Pons (tissue), 1 donor: ENCODE data around the gene L3MBTL4.

ENCODE experiments used
- DNase-seq: peaks from one replicate; pipeline ENCODE4 v3.0.0-alpha.2; 2016; ENCODE audit warnings: low spot score

L3MBTL4 gene

DNA sequence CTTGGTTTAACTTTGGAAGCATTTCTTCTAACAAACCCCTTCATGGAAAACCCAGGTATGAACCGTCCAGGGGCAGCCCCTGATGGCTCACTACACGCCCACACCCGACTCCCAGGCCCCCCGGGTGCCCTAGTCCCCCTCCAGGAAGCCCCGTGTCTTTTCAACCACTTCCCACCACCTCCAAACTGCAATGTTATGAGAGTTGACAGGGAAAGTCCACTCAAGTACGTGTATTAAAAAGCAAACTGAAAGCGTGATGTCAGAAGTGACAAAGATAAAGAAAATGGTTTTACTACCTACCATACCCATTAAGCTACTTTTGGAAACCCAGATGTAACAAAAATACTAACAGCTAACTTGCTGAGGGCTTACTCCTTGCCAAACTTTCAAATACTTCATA, 51.5 kb downstream of the L3MBTL4 start:
- DNase-seq, result no peak

DNA sequence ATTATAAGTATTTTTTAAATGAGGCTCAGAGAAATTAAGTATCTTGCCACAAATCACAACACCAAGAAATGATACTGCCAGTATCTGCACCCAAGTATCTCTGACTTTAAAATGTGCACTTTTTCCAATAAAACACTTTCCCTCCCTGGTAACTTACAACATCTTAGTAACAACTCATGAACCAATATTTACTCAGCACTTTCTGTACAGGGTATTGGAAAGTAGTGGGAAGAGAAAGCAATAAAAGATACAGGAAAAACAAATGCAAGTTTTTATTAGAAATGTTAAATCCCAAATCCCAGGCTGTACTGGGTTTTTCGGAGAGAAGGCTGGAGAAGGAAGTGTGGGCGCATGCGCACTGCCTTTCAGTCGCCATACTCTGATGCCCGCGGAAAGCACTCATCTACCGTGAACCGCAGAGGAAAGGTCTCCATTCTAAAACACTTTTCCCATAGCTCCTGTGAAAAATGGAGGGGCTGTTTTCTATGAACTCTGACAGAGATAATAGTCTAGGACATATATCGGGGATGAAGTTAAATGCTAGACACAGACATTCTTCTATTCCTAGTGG, 52.1 kb downstream of the L3MBTL4 start:
- no peak for DNase-seq

DNA sequence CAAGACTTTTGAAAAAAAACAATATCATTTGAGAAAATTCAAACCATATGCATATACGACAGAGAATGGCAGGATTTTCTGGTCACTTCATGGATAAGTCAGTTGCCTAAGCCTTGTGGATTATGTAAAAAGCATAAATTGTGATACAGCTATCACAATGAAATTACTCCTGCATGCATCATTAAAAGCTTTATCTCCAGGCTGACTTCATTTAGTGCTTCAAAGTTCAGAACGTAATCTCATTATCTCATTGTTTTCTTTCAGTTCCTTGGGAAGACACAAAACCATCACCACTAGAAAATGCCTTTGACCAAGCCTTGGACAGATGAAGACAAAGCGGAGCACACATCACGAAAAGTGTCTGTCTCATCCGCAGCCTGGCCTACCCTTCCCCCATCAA, 57.0 kb downstream of the L3MBTL4 start:
- no peak for DNase-seq

DNA sequence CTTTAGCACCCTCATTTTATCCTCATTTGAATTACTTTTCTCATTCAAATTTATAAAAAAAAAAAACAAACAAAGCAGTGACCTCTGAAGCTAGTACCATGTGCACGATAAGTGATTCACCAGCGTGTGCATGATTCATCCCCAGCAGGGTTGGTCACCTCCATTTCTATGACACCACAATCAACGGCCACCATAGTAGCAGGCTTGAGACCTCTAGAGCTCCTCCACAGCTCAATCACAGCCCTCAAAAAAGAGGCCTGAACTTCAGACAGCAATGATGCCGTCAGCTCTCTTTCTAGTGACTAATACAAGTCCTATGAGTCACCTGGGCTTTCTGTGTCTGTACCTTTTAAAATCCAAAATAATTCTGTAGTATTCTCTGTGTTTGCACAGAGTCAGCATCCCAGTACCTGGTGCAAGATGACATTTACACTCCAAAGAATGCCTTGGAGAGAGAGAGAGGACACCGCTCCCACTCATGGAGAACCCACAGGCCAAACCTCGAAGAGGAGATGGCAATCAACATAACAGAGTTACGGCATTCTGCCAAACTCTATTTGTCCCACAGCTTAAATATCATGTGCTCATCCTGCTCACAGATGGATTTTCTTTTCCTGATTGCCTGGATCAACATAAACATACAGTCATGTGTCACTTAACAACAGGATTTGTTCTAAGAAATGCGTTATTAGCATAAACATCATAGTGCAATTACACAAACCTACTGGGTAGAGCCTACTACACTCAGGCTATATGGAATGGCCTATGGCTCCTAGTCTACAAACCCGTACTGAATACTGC, 58.7 kb downstream of the L3MBTL4 start:
- no peak for DNase-seq

DNA sequence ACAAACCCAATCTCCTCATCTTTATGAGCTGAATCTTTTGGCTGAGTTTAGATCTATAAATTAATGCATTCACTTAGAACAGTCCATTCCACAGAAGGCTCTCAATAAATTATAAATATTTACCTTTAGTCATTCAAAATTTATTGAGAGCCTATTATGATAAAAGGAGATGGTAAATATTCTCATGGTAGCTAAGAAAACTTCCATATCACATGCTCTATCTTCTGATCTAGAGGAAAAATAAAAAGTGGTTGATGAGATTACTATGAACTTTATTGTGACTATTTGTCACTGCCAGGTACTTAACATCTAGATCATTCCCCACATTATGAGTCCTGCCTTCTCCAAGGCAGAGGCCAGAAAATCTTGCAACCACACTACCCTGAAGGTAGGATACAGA, 62.4 kb downstream of the L3MBTL4 start:
- no peak for DNase-seq

DNA sequence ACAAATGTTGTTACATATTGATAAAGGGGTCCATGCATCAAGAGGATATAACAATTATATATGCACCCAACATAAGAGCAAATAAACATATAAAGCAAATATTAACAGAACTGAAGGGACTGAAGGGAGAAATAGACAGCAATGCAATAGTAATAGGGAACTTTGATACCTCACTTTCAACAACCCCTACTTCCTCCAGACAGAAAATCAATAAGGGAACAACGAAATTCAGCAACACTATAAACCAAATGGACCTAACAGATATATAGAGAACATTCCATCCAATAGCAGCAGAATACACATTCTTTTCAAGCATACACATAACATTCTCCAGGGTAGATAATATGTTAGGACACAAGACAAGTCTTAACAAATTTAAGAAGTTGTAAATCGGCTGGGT, 71.7 kb downstream of the L3MBTL4 start:
- no peak for DNase-seq

DNA sequence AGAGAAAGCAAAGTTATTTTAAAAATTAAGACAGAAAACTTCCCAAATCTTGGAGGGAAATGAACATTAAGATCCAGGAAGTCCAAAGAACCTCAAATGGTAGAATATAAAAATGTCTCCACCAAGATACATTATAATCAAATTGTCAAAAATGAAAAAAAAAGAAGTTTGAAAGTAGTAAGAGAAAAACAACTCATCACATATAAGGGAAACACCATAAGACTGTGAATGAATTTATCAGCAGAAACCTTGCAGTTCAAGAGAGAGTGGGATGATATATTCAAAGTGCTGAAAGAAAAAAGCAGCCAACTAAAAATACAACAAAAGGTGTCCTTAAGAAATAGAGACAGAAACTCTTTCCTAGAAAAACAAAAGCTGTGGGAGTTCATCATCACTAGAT, 73.0 kb downstream of the L3MBTL4 start:
- no peak for DNase-seq

DNA sequence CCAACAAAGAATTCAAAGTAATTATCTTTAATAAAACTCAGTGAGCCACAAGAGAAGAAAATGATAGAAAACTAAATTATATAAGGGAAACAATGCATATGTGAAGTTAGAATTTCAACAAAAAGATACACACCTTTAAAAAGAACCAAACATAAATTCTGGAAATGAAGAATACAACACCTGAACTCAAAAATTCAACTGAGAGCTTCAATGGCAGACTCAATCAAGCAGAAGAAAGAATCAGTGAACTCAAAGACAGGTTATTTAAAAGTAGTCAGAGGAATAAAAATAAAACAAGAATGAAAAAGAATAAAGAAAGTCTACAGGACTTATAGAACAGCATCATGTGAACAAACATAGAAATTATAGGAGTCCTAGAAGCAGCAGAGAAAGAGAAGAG, 73.4 kb downstream of the L3MBTL4 start:
- no peak for DNase-seq

DNA sequence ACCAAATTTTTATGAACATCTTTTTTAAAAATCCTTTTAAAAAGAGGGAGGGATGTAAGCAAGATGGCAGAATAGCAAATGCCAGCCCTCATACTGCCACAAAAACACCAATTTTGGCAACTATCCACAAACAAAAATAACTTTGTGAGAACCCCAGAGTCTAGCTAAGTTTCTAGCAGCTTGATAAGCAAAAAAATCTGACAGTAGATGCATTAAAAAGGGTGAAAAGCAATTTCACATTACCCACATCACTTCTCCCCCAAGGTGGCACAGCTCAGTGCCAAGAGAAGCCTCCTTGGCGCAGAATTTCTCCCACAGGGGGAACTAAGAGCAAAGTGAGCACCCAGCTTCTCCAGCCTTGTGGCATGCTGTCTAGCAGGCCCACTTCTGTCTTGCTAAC, 74.6 kb downstream of the L3MBTL4 start:
- DNase-seq, result no peak

DNA sequence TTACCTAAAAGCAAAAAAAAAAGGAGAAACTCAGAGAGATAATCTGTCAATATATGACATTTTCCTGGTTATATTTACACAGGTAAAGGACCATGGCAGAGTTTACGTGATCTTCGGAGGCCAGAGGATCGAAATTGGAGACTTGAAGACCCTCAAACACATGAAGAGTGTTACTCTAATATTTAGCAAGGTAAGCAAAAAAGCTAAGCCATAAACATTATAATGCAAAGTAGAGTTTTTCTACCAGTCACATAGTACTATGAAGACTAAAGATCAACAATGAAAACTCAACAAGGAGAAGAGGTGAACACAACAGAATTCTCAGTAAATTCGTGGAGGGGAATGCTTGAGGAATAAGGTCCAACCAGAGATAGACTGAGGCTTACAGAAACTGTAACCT, 78.5 kb downstream of the L3MBTL4 start:
- no peak for DNase-seq

DNA sequence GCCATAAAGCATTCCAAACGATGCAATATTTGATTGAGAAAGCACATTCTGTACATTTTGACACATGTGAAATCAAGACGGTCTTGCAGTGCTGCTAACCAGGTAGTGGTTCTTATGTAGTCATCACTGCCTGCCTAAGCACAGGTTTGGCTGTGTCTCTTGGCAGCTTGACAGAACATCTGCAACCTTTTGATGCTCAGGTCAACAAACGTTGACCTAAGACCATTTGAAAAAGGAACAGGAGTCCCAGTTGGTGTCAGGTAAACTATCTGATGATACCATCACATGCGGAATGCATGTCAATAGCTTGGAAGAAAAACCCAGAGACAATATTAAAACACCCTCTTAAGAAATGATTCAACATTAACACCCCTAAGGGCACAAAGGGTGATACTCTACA, 80.7 kb downstream of the L3MBTL4 start:
- no peak for DNase-seq

DNA sequence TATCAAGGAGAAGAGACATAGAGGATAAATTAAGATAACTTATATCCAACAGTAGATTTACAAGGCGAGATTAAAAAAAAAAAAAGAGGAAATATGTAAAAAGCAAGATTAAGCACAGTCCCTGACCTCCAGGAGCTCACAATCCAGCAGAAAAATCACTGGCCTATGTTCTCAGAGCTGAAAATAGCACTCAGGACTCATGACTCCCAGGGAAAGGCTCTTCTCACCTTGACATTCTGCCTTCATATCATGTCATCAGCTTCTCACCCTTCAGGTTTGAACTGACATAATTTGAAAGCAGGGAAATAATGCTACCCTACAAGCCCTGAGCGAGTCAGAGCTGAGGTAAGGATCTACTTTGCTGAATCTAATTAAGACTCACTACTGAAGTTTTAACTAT, 82.8 kb downstream of the L3MBTL4 start:
- DNase-seq, result no peak

DNA sequence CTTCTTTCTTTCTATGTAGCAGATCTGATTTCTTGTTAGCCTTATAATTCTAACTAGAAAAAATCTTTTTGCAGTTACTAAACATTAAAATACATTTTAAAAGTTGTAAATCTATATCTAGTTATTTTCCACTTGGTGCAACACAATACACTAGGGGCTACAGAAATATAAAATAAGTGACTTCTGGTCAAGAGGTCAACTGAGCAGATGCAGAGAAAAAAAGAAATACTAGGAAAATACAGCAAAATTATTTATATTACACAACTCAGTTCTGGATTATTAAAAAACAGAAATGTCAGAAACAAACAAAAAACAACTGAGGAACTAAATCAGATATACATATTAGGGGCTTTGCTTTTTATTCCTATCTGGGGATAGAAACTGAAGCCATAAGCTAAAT, 83.9 kb downstream of the L3MBTL4 start:
- DNase-seq, result no peak

DNA sequence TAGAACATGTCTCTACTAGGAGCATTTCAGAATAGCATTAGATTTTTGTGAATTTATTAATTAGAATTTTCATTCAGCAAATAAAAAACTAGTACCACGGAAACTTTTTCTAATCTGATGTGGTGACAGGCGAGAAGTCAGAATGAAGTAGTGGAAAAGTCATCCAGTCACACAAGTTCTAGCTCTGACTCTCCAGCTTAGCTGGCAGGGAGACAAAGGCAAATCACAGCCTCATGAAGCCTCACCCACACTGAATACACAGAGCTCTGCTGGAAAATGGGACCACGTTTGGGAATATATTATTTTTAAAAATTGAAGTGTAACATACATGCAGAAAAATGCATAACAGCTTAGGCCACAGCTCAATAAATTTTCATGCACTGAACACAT, 86.1 kb downstream of the L3MBTL4 start:
- no peak for DNase-seq

DNA sequence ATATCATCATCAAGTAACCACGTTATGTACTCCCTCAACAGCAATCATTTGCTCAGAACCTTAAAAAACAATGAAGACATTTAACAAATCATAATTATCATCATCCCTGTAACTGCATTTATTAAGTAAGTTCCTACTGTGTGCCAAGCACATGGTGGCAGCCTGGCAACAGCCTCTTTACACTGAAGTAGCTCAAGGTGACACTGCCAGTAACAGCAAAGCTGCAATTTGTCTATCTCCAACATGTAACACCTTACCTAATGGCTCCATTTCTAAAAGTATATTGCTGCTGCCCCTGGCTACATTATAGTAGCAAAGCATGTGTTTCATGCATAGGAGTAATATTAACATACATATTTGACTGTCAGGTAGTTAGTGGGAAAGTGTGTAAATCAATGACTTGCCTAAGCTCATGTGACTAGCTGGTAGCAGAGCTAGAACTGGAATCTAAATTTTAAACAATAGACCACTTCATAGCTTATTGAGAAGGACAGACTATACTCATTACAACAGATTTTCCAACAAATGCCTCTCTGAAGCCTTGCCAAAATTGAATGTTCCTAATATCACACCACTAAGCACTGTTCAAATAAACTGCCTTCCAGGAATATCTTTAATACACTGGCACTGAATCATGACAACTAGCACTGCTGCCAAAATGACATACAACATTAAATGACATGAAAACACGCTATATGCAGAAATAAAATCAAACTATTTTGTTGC, 86.7 kb downstream of the L3MBTL4 start:
- peak; percentile 8 for DNase-seq

DNA sequence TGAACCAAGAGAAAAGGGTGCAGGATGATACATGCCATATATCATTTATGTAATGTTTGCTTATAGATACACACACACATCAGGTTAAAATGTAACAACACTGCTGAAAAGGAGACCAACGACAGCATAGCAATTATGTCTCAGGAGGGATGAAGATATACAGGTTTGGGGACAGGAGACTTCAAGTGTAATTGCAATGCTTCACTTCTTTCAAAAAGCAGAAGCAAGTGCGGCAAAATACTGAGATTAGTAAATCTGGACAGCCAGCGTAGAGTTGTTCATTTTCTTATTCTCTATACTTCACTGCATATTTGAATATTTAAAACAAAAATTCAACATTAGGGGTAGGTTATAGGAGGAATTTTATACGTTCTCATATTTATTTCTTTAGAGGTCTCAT, 87.2 kb downstream of the L3MBTL4 start:
- no peak for DNase-seq

DNA sequence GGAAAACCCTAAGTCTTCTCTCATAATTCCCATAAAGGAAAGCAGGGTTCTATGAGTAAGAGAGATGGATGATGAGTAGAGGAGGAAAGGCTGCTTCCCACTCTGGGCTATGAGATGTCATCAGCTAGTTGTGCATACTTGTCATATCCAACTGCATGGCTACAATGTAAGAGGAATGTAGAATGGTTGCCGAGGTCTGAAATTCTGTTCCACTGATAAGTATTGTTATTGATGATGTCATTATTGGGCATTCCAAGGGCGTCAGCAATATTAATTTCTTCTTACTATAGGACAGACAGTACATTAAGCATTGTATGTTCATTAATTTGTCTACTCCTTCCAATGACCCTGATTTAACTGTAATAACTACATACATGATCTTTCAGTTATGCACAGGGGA, 88.1 kb downstream of the L3MBTL4 start:
- no peak for DNase-seq

DNA sequence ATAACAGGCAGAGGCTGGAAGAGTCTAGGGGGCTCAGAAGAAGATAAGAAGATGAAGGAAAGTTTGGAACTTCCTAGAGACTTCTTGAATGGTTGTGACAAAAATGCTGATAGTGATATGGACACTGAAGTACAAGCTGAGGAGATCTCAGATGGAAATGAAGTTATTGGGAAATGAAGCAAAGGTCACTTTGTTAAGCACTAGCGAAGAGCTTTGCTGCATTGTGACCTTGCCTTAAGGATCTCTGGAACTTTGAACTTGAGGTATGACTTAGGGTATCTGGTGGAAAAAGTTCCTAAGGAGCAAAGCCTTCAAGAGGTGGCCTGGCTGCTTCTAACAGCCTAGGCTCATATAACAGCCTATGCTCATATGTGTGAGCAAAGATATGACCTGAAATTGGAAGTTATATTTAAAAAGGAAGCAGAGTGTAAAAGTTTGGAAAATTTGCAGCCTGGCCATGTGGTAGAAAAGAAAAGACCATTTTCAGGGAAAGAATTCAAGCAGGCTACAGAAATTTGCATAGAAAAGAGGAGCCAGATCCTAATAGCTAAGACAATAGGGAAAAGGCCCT, 91.3 kb downstream of the L3MBTL4 start:
- no peak for DNase-seq

DNA sequence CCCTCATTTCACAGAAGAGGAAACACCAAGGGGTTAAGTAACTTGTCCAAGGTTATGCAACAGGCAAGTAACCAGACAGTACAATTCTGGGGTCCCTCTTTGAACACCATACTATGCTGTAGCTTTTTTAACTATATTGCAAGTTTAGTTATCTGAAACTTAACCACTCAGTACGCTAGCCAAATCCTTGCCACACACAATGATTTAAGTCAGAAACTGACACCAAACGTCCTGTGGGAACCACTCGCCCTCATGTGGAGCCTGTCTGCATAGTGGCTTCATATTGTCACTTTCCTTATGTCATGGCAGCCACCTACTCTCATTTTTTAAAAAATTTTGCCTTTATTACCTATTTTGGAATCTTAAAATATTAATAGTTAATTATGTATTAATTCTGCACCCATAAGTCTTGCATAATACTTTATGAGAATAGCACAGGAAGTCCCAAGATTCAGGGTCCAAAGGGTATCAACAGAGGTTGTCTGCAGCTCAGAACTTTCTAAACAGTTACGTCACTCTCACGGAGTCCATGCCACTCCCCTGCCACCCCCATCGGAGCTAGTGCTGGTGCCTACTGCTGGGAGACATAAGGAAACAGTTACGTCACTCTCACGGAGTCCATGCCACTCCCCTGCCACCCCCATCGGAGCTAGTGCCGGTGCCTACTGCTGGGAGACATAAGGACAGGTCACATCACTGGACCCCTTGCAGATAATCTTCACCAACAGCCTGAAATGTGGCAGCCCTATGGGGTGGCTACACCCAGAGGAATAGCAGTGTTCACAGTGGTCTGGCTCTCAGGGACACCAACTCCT, 99.0 kb downstream of the L3MBTL4 start:
- DNase-seq, result no peak

DNA sequence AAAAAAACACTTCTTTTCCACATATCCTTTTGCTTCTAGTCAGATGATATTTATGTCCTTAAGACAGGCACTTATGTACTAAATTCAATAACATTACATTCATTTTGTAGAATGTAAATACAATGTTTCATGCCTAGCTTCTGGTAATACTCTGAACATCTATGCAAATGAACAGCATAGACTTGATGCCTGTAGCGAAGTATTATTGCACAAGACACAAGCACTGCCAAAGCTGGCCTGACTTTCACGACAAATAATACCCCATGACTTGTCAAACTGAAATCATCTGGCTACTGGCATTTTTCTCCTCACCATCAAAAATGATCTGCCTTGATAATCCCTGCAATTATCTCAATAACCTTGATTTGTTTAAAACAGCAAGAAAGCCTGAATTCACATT, 101.3 kb downstream of the L3MBTL4 start:
- no peak for DNase-seq

DNA sequence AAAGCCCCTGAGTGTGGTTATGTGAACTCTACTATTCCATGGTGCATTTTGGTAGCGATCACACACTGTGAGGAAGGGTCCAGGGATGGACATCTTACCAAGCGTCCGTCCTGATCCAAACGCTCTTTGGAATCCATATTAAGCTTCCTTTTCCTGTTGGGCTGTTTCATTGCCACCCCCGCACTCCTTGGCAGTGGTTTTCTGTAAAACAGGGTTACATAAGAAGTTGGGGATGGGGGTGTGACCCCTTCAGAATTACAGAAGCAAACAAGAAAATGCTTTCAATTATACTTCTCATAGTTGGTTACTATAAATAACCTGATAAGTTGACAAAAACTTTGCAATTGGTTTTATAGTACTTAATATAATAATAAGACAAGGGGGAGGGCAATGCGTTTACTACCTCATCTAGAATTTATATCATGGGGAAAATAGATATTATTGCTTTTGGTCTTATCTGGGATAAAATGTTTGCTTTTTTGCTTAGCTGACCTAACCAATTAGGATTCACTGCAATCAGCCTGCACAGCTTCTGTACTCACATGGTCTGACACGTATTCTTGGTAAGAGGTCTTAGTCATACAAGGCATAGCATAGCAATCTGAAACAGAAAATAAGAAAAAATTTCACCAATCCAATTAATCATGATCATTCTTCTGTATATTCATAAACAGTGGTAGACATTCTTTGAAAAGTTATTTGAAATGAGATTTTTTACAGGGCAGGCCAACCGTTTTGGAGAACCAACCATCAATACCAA, 103.1 kb downstream of the L3MBTL4 start:
- DNase-seq, result no peak
